Measurements from ENCODE around the gene LCN9.
"Not testable (repeated sequence)": the region's sequence is repeated elsewhere in the genome, so short reads cannot be mapped to it uniquely, and the experiment has no call there.

The LCN9 gene

GRCh38 chr9:135662758-135663450 lies at the start of gene LCN9:
Gene LCN9 (plus strand): TSS chr9:135663309. CDS start chr9:135663322, 13 bp downstream.
- in situ Hi-C loops (cut with HindIII; ENCODE audit: low sequenced_read_pairs) = no loop called here

GRCh38 chr9:135613946-135614805 lies 48.9 kb upstream of the LCN9 start:
- in situ Hi-C loops (cut with HindIII; ENCODE audit: low sequenced_read_pairs) = no loop called here

DNA sequence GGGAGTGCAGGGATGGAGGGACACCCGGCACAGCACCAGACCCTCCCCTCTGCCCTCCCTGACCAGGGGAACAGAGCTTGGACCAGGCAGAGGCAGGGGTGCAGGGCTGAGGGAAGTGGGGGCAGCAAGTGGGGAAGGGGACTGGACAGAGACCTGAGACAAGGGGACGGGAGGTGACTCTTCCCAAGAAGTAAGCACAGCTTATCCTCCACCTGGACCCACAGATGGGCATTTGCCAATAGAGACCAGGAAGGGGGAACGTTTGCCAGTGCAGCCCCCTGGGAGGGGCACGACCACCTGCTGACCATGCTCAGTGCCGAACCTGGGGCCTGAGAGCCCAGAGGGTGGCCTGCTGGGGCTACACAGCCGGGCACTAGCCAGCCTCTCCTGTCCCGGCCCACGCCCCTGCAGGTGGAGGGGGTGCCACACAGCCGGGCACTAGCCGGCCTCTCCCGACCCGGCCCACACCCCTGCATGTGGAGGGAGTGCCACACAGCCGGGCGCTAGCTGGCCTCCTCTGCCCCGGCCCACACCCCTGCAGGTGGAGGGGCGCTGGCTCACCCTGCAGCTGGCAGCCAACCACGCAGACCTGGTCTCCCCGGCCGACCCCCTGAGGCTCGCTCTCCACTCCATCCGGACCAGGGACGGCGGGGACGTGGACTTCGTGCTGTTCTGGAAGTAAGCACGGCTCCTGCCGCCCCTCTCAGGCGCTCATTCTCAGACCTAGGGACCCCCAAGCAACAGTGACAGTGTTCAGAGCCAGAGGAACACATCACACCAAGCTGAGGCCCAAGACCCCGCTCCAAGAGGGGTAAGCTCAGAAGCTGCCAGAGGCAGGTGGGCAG lies 48.1 kb upstream of the LCN9 start:
- in situ Hi-C loops (cut with HindIII; ENCODE audit: low sequenced_read_pairs) = no loop called here

DNA sequence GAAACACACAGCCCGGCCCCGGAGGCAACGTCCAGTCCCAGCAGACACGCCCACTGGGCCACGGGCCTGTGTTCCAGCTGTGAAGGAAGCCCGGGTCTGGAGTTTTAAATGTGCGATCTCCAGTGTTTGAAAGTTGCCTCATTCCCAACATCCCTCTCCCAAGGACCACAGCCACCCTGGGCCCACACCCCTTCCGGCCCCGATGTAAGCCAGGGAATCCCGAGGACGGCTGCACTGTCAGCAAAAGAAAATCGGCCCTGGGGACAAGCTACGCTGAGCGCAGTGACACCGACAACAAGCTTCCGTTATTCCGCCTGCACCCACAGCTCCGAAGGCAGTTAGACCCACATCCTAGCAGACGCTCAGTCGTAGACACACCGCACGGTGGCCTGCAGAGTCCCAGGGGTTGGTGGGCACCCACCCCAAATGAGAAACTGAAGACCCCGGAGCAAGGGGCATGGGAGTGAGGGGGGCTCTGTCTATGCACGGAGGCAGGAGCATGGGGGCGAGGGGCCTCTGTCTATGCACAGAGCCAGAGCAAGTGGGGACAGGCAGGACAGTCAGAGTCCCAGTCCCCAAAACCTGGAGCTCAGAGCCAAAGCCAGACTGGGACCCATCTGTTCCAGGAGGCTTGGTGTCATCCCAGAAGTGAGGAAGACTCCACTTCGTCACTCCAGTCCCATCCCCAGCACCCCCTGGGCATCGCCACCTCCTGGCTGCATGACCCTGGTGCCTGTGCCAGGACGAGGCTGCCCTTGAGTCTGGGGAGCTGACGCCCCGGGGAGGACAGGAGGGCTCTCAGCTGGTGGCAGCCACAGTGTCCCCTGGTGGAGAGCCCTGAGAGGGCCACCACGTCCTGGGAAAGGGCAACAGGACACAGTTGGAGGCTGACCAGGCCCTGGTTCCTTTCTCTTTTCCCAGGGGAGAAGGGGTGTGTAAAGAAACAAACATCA lies 47.2 kb upstream of the LCN9 start:
- in situ Hi-C loops (cut with HindIII; ENCODE audit: low sequenced_read_pairs) = no loop called here

GRCh38 chr9:135616619-135617537 lies 46.2 kb upstream of the LCN9 start:
- in situ Hi-C loops (cut with HindIII; ENCODE audit: low sequenced_read_pairs) = no loop called here

- in situ Hi-C loops (cut with HindIII; ENCODE audit: low sequenced_read_pairs) = no loop called here
Measured at GRCh38 chr9:135617538-135617900, 45.6 kb upstream of the LCN9 start.

- in situ Hi-C loops (cut with HindIII; ENCODE audit: low sequenced_read_pairs) = no loop called here
Measured at GRCh38 chr9:135617991-135618411, 45.1 kb upstream of the LCN9 start.

DNA sequence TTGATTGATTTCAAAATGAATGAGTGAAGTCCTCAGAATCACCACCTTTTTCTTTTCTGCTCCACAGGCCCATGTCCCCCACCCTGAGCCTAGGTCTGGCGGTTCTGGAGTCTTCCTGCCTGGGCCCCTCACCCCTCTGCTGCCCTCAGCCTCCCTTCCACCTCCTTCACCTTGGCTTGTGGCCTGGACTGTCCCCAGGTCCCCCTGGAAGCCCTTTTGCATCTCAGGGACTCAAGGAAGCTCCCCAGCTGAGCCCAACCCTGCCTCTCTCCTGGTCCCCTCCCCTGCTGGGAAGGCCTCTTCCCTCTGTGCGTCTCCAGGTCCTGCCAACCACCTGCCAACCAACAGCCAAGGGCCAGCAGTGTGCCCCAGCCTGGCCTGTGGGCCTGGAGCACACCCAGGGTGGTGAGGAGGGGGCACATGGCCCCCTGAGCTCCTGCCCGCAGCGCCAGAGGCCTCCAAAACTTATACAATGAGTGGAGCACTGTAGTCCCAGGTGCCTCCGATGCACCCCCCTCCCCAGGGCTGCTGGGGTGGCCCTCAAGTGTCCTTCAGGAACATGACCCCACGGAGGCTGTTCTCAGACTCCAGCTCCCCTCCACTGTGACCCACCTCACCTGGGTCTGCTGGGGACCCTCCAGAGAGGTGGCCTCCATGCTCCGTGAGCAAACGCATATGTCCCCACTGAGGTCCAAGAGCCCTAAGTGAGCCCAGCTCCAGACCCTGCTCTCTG lies 44.1 kb upstream of the LCN9 start:
- in situ Hi-C loops (cut with HindIII; ENCODE audit: low sequenced_read_pairs) = no loop called here

GRCh38 chr9:135619599-135619886 lies 43.6 kb upstream of the LCN9 start:
- in situ Hi-C loops (cut with HindIII; ENCODE audit: low sequenced_read_pairs) = no loop called here

GRCh38 chr9:135620558-135620957 lies 42.6 kb upstream of the LCN9 start:
- in situ Hi-C loops (cut with HindIII; ENCODE audit: low sequenced_read_pairs) = no loop called here

DNA sequence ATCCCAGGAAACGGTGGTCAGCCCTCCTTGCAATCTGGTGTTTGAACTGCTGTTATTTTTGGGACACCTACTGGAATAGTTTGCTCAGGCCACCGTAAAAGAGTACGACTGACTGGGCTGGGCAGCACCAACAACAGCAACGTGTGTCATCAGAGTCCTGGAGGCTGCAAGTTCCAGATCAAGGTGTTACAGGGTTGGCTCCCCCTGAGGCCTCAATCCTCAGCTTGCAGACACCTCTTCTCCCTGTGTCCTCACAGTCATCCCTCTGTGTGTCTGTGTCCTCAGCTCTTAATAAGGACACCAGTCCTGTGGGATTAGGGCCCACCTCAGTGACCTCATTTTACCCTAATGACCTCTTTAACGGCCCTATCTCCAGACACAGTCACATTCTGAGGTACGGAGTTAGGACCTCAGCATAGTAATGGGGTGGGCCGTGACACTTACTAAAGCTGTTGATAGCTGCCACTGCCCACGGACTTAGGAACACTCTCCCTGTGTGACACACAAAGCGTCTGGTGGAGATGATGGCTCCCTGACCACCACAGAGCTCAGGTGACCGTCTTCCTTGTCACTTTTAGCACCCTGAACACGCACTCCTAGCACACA lies 40.6 kb upstream of the LCN9 start:
- in situ Hi-C loops (cut with HindIII; ENCODE audit: low sequenced_read_pairs) = no loop called here

DNA sequence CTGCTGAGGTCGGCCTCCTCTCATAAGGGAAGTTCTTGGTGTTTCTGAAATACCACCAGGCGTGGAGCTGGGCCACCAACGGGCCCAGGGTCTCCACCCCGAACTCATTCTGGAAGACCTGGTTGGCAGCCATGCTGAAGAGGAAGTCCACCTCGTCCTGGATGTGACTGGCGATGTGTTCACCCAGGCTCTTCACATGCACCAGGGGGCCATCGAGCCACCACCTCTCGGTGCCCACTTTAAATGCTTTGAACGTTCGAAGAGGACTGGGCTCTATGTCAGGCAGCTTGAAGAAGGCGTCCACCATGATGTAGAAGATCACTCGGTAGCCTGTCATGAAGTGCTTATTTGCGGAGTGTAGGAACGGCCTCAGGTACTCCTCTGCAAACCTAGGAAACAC lies 38.8 kb upstream of the LCN9 start:
- in situ Hi-C loops (cut with HindIII; ENCODE audit: low sequenced_read_pairs) = no loop called here

- in situ Hi-C loops (cut with HindIII; ENCODE audit: low sequenced_read_pairs) = no loop called here
Measured at GRCh38 chr9:135632841-135633240, 30.3 kb upstream of the LCN9 start.

- in situ Hi-C loops (cut with HindIII; ENCODE audit: low sequenced_read_pairs) = not testable (repeated sequence)
Measured at GRCh38 chr9:135636930-135637530, 26.1 kb upstream of the LCN9 start.

DNA sequence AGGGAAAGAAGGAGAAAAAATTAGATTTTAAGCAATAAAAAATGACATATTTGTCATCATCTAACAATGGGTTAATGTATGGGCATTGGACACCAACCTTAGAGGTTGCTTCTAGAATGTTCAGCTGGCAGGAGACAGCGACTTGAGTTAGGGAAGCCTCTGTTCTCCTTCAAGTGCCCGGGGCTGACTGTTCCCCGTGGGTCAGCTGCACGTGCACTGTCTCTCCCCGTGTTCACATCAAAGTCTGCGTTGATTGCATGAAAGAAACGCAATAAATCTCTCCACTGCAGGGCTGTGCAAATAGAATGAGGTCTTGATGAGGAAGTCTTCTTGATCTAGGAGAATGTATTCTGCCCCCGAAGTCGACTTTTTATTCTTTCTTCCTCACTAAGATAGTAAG lies 23.9 kb upstream of the LCN9 start, which contains the start of gene GLT6D1:
GLT6D1 (minus strand) TSS at position 345 of the 400 bp plus-strand sequence. CDS start 353 bp downstream, outside the sequence.
- in situ Hi-C loops (cut with HindIII; ENCODE audit: low sequenced_read_pairs) = no loop called here

DNA sequence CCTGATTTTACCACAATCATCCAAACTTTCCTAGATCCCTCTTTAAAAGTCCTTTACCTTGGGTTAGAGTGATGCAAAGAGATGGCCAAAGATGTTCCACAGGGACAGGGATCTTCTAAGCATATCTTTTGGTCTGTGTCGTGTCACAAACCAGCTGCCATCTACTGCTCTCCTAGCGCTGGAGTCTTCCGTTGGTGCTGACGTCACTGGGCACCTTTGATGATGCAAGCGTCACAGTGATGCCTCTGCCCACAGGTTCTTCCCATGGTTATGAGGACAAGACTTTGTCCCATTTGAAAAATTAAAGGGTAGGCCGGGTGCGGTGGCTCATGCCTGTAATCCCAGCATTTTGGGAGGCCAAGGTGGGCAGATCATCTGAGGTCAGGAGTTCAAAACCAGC lies 22.1 kb upstream of the LCN9 start:
- in situ Hi-C loops (cut with HindIII; ENCODE audit: low sequenced_read_pairs) = no loop called here

DNA sequence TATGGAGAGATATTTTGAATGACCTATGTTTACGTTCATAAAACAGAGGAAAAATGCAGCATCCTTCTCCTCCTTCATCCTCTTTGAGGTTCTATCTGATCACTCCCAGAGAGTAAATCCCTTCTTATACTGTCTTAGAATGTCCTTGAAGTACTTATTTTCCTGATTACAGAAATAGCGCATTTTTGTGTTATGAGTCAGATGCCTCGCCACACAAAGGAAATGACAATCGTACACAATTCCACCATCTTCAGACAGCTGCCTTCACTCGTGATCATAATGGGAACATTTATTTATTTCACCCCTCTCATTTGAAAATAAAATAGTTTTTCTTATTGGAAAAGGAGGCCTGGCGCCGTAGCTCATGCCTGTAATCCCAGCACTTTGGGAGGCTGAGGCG lies 21.4 kb upstream of the LCN9 start:
- in situ Hi-C loops (cut with HindIII; ENCODE audit: low sequenced_read_pairs) = no loop called here

Measured in endothelial cell of hepatic sinusoid (primary cell).